Fibroblast of the aortic adventitia (primary cell): ENCODE data around the gene MAD1L1. TPM values are rescaled to one million over a fixed set of nuclear protein-coding genes. Genes with fewer than 3 reads are reported as not detected.

Source experiments
- DNase-seq: peaks from one replicate; pipeline ENCODE4 v3.0.0-alpha.2; 2010; ENCODE audit warnings: low read depth
- H3K4me3 ChIP-seq: 2 replicates; pipeline ENCODE4 v1.5.1; 2011; ENCODE audit warnings: low read depth, mild to moderate bottlenecking, control low read depth, low read length, moderate library complexity
- CTCF ChIP-seq: IDR thresholded peaks from 2 replicates; pipeline ENCODE4 v1.5.1; 2011; ENCODE audit warnings: mild to moderate bottlenecking, low read length, control low read depth, inconsistent platforms; ENCODE audit not compliant: insufficient read depth
- total RNA-seq: library from RNA; depleted of rRNA; stranded (reverse); fragments of >200 nt; gene quantifications from 2 replicates; pipeline ENCODE4 v1.2.3, GENCODE V29; 2012; ENCODE audit warnings: low replicate concordance

Gene MAD1L1
- total RNA-seq, 1 donor = 22.9 TPM

- DNase-seq = no peak
- no peak for TF ChIP-seq CTCF
- no peak overlapping the region for H3K4me3 ChIP-seq
Observed at GRCh38 chr7:1856161-1856887, 376.4 kb downstream of the MAD1L1 start.

DNA sequence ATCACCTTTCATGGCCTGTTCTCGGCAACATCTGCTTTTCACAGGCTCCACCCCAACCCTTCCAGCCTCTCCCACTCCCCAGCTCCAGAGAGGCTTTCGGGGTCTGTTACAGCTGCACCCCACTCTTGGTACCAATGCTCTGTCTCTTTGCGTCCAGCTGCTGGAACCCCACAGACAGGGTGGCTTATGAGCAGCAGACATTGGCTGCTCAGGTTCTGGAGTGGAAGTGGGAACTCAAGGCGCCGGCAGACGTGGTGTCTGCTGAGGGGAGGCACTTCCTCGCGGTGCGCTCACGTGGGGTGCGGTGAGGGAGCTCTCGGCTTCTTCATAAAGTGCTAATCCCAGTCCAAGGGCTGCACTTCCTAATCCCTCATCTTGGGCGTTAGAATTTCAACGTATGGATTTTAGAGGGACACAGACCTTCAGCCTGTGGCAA is 377.0 kb downstream of the MAD1L1 start:
- no peak overlapping the region for H3K4me3 ChIP-seq
- no peak for DNase-seq
- no peak for TF ChIP-seq CTCF

DNA sequence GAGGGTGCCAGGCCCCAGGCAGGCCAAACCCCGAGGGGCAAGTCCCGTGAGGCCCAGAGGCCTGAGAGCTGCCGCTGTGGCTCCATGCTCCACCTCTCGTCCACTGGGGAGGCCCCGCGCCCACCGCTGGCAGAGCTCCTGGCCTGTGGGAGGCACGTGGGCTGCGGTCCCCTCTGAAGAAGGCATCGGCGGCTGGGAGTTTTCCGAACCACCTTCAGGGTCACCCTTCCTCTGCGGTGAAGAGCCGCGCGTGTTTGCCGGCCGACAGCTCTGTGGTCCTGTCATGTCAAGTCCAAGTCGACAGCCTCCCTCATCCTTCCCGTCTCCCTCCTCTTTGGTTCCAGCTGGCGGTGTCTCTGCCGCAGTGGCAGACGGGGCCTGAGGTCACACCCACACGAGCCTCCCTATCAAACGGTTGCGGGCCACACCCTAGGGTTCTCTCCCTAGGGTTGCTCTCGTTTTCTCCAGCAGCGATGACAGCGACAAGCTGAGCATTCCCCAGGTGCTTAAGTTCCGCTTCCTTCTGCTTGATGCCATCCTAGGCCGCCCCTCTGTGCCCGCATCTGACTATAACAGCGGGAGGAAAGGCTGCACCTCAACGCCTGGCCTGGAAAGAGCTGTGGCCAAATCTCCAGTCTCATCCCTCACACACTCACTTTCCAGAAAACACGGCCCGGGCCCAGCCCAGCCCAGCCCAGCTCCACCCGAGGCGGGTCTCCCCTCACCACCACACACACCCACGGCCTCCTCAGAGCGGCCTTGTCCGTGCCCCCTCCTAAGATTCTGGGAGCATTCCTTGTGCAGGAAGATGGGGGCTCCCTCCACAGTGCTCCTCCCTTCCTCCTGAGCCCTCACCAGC is 377.6 kb downstream of the MAD1L1 start:
- no peak for DNase-seq
- no peak for TF ChIP-seq CTCF
- no peak overlapping the region for H3K4me3 ChIP-seq

DNA sequence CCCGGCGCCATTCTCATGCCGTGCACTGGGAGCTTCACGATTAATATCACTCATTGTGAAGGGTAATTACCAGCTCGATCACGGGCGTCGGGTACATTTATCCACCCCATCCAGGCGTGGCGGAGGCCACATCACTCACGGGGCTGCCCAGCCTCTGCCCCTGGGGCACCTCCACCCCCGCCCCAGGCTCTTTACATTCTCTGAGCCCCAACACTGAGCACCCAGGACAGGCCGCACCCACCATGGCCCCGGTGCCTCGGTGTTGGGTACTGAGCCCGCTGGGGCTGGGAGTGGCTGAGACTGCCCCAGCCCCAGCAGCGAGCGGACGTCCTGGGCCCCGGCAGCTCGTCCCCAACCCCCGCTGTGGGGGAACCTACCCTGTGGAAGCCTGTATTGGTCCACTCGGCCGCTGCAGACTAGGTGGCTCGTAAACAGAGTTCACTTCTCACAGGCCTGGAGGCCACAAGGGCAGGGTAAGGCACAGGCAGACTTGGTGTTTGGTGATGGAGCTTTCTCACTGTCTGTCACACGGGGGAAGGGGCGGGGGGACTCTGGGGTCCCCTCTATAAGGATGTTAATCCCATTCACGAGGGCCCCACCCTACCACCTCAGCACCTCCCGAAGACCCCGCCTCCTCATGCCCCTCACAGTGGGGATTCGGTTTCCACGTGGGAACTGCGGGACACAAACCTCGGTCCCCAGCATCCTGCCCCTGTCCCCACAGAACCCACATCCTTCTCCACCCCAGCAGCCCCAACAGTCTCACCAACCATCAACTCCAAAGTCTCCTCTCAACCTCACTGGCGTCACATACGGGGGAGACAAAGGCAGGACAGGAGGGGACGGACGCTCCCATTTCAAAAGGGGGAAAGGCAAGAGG is 378.5 kb downstream of the MAD1L1 start:
- DNase-seq = no peak
- no peak overlapping the region for H3K4me3 ChIP-seq
- no peak for TF ChIP-seq CTCF

- no peak overlapping the region for H3K4me3 ChIP-seq
- no peak for DNase-seq
- no peak for TF ChIP-seq CTCF
Observed at GRCh38 chr7:1853431-1853985, 379.2 kb downstream of the MAD1L1 start.
